Caco-2 (cell line): ENCODE results near the gene ING1. TPM values are rescaled to one million over a fixed set of nuclear protein-coding genes. Genes with fewer than 3 reads are reported as not detected.

Experiments
- Bru-seq: library from RNA; stranded (reverse); fragments of 400-500 nt; gene quantifications from one replicate; lab custom pipeline; 2021; lab: Mats Ljungman, UMichigan
- BruChase-seq, 2 experiments: library from RNA; stranded (reverse); fragments of 400-500 nt; gene quantifications; one replicate each; lab custom pipeline; 2021; lab: Mats Ljungman, UMichigan
- BruUV-seq: library from RNA; stranded (reverse); fragments of 400-500 nt; replicated peaks from 2 replicates; lab custom pipeline; 2021; lab: Mats Ljungman, UMichigan
- CTCF ChIA-PET: fragments of 300-600 bp; sonication (Branson Sonifier 250); formaldehyde crosslinking; loops from one replicate; lab custom pipeline; 2022; ENCODE audit warnings: antibody characterized with exemption; lab: Charles Lee
- POLR2A ChIA-PET: fragments of 300-600 bp; sonication (Branson Sonifier 250); formaldehyde crosslinking; loops from one replicate; lab custom pipeline; 2022; ENCODE audit warnings: antibody characterized with exemption; lab: Charles Lee
- DNase-seq, 2 experiments: peaks; one replicate each; pipeline versions ENCODE4 v3.0.0 to v3.0.0-alpha.2; 2020 to 2022
- H3K27me3 ChIP-seq: replicated peaks from 2 replicates; pipeline ENCODE4 v1.6.0; 2011; ENCODE audit warnings: low read length; ENCODE audit not compliant: control insufficient read depth, insufficient read depth
- H3K36me3 ChIP-seq: 2 replicates; pipeline ENCODE4 v1.5.1; 2011; ENCODE audit warnings: low read length; ENCODE audit not compliant: control insufficient read depth, insufficient read depth
- H3K4me1 ChIP-seq: fragments of 250-450 bp; sonication (Bioruptor Pico); 2 replicates; pipeline ENCODE4 v1.5.1; 2020; ENCODE audit warnings: mild to moderate bottlenecking
- H3K4me3 ChIP-seq: 2 replicates; pipeline ENCODE4 v1.5.1; 2011; ENCODE audit warnings: low read depth, mild to moderate bottlenecking, control low read depth, low read length
- H3K9me3 ChIP-seq: fragments of 250-450 bp; sonication (Bioruptor Pico); 2 replicates; pipeline ENCODE4 v1.5.1; 2020; ENCODE audit warnings: mild to moderate bottlenecking, moderate library complexity
- H3K27ac Mint-ChIP-seq: one replicate; pipeline ENCODE4 v1.8.0; 2022; ENCODE audit warnings: mixed read lengths; ENCODE audit not compliant: unreplicated experiment
- H3K27me3 Mint-ChIP-seq: one replicate; pipeline ENCODE4 v1.8.0; 2022; ENCODE audit warnings: mixed read lengths; ENCODE audit not compliant: insufficient read depth, unreplicated experiment
- H3K36me3 Mint-ChIP-seq: one replicate; pipeline ENCODE4 v1.8.0; 2022; ENCODE audit warnings: mild to moderate bottlenecking, mixed read lengths; ENCODE audit not compliant: insufficient read depth, unreplicated experiment
- H3K4me1 Mint-ChIP-seq: one replicate; pipeline ENCODE4 v1.8.0; 2022; ENCODE audit warnings: low read depth, mixed read lengths; ENCODE audit not compliant: unreplicated experiment
- H3K4me3 Mint-ChIP-seq: one replicate; pipeline ENCODE4 v1.8.0; 2022; ENCODE audit warnings: mild to moderate bottlenecking, moderate library complexity, mixed read lengths; ENCODE audit not compliant: unreplicated experiment
- H3K9me3 Mint-ChIP-seq: one replicate; pipeline ENCODE4 v1.8.0; 2022; ENCODE audit warnings: mixed read lengths; ENCODE audit not compliant: unreplicated experiment
- intact Hi-C: fragments of 100-400 bp; cut with micrococcal nuclease; formaldehyde crosslinking; loops from one replicate; pipeline ENCODE4 v1.10.0; 2022; ENCODE audit not compliant: unreplicated experiment
- long read RNA-seq: library from polyadenylated mRNA; stranded (forward); transcript quantifications from one replicate; pipeline ENCODE4 v2.0.0, GENCODE V29; 2022
- total RNA-seq: library from RNA; stranded (reverse); gene quantifications from 2 replicates; pipeline ENCODE4 v1.2.3, GENCODE V29; 2022
- TF ChIP-seq, protein P1 (sequence below), 2 experiments: fragments of 200-600 bp in 1 of 2; IDR thresholded peaks; 1 replicate in 1 of 2; 2 replicates in 1 of 2; pipeline versions ENCODE4 v1.5.1 to v1.8.0; 2011 to 2022; ENCODE audit warnings: antibody characterized with exemption in 1 of 2, control low read depth in 1 of 2, inconsistent platforms in 1 of 2, low read depth in 1 of 2, low read length in 1 of 2, mild to moderate bottlenecking in 1 of 2, moderate library complexity in 1 of 2; ENCODE audit not compliant: insufficient read depth in 1 of 2, severe bottlenecking in 1 of 2, unreplicated experiment in 1 of 2

ING1 gene, protein sequence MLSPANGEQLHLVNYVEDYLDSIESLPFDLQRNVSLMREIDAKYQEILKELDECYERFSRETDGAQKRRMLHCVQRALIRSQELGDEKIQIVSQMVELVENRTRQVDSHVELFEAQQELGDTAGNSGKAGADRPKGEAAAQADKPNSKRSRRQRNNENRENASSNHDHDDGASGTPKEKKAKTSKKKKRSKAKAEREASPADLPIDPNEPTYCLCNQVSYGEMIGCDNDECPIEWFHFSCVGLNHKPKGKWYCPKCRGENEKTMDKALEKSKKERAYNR
- 16.4 and 17.9 TPM in 2 replicates for total RNA-seq
- percentile 71 among the genes with signal in this experiment for Bru-seq, nascent RNA
- percentile 75 among the genes with signal in this experiment for BruChase-seq, experiment 1, labeled RNA remaining after a 2-hour chase
- percentile 63 among the genes with signal in this experiment for BruChase-seq, experiment 2, labeled RNA remaining after a 6-hour chase
- long read RNA-seq, full-length matches to known transcripts: 60 of 73 reads
- long read RNA-seq, partial matches to known transcripts: 0 of 73 reads
- long read RNA-seq, other reads (novel, unspliced or antisense): 13 of 73 reads

- Histone ChIP-seq H3K27me3 (no peaks in the 10 kb centered on the region), H3K9me3 (no peaks in the 10 kb centered on the region), H3K4me3 (peak within 1 kb of the TSS; percentile 93), H3K4me1 (peaks cover 16% of the 10 kb centered on the region; the same call in 1 of the 2 replicates), H3K36me3 (no peaks in the 10 kb centered on the region)
- Mint-ChIP-seq H3K27me3 (peaks cover 2% of the 10 kb centered on the region), H3K4me3 (peak within 1 kb of the TSS; percentile 100), H3K4me1 (peaks cover 17% of the 10 kb centered on the region), H3K36me3 (peaks cover 44% of the 10 kb centered on the region), H3K9me3 (no peaks in the 10 kb centered on the region), H3K27ac (peak within 1 kb of the TSS; percentile 100)
- ChIA-PET POLR2A (no interaction called here), CTCF (no interaction called here)
- no peak for DNase-seq
- no TSS peak for BruUV-seq
- TF ChIP-seq, protein P1, sequence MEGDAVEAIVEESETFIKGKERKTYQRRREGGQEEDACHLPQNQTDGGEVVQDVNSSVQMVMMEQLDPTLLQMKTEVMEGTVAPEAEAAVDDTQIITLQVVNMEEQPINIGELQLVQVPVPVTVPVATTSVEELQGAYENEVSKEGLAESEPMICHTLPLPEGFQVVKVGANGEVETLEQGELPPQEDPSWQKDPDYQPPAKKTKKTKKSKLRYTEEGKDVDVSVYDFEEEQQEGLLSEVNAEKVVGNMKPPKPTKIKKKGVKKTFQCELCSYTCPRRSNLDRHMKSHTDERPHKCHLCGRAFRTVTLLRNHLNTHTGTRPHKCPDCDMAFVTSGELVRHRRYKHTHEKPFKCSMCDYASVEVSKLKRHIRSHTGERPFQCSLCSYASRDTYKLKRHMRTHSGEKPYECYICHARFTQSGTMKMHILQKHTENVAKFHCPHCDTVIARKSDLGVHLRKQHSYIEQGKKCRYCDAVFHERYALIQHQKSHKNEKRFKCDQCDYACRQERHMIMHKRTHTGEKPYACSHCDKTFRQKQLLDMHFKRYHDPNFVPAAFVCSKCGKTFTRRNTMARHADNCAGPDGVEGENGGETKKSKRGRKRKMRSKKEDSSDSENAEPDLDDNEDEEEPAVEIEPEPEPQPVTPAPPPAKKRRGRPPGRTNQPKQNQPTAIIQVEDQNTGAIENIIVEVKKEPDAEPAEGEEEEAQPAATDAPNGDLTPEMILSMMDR (IDR thresholded peaks at IDR 0.05; ENCODE audit: insufficient read depth in 1 of 2, low read depth in 1 of 2, low read length in 1 of 2, severe bottlenecking in 1 of 2, unreplicated experiment in 1 of 2): no peak
- intact Hi-C loops: loop anchor here (2.0 kb wide), 1 partner anchor 265 kb away; no protein-coding TSS in a partner anchor
Measured at GRCh38 chr13:110713642-110713952, at the start of gene ING1. Gene ING1 (plus strand): TSS chr13:110713700. CDS start chr13:110714150, 450 bp downstream.

DNA sequence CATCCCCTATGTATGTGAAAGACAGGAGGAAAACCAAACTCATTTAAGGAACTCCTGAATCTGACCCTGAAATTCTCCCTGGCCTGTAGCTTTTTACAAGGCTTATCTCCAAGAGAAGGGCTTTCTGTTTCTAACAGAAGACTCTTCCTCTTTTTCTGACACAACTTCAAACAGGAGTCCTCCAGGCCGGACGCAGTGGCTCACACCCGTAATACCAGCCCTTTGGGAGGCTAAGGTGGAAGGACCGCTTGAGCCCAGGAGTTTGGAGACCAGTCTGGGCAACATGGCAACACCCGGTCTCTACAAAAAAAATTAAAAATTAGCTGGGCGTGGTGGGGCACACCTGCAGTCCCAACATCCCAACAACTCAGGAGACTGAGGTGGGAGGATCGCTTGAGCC is 49.5 kb upstream of the ING1 start:
- peaks cover 10% of the 10 kb centered on the region for H3K9me3 Mint-ChIP-seq
- BruUV-seq: no TSS peak
- Histone ChIP-seq H3K9me3 (no peaks in the 10 kb centered on the region), H3K36me3 (peaks cover 3% of the 10 kb centered on the region), H3K27me3 (no peaks in the 10 kb centered on the region), H3K4me3 (no peak overlapping the region), H3K4me1 (no peaks in the 10 kb centered on the region)
- no peak overlapping the region for H3K27ac Mint-ChIP-seq
- no peaks in the 10 kb centered on the region for H3K27me3 Mint-ChIP-seq
- H3K4me1 Mint-ChIP-seq: no peaks in the 10 kb centered on the region
- TF ChIP-seq, protein P1 (IDR thresholded peaks at IDR 0.05; ENCODE audit: insufficient read depth in 1 of 2, low read depth in 1 of 2, low read length in 1 of 2, severe bottlenecking in 1 of 2, unreplicated experiment in 1 of 2): no peak
- POLR2A ChIA-PET: no interaction called here
- H3K36me3 Mint-ChIP-seq: peaks cover 74% of the 10 kb centered on the region
- no peak overlapping the region for H3K4me3 Mint-ChIP-seq
- no peak for DNase-seq
- CTCF ChIA-PET: no interaction called here
- intact Hi-C loops: no loop called here

DNA sequence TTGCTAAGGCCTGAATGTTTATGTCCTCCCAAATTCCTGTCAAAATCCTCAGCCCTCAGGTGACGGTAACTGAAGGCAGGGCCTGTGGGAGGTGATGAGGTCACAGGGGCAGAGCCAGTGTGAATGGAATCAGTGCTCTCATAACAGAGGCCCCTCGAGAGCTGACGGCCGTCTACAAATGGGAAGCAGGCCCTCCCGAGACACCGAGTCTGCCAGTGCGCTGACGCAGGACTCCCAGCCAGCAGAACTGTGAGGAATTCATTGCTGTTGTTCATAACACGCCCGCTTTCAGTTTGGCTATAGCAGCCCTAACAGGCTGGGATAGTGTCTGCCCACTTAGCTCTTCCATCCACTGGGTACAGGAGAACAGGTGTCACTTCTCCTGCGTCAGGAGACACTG is 48.8 kb upstream of the ING1 start:
- H3K27me3 ChIP-seq: no peaks in the 10 kb centered on the region
- H3K4me1 ChIP-seq: no peaks in the 10 kb centered on the region
- ChIA-PET CTCF (no interaction called here), POLR2A (no interaction called here)
- intact Hi-C loops: no loop called here
- no peak overlapping the region for H3K4me3 Mint-ChIP-seq
- H3K9me3 Mint-ChIP-seq: peaks cover 9% of the 10 kb centered on the region
- H3K9me3 ChIP-seq: no peaks in the 10 kb centered on the region
- peaks cover 69% of the 10 kb centered on the region for H3K36me3 Mint-ChIP-seq
- H3K36me3 ChIP-seq: peaks cover 3% of the 10 kb centered on the region
- H3K4me3 ChIP-seq: no peak overlapping the region
- H3K27me3 Mint-ChIP-seq: no peaks in the 10 kb centered on the region
- no TSS peak for BruUV-seq
- no peak for DNase-seq
- TF ChIP-seq, protein P1 (IDR thresholded peaks at IDR 0.05; ENCODE audit: insufficient read depth in 1 of 2, low read depth in 1 of 2, low read length in 1 of 2, severe bottlenecking in 1 of 2, unreplicated experiment in 1 of 2): no peak
- no peak overlapping the region for H3K27ac Mint-ChIP-seq
- H3K4me1 Mint-ChIP-seq: no peaks in the 10 kb centered on the region
